ENCODE measurements around the gene ARL10. TPM values are rescaled to one million over a fixed set of nuclear protein-coding genes. Genes with fewer than 3 reads are reported as not detected.
A peak's percentile ranks its signal among the peaks of the same experiment; 100 is the strongest.

The ARL10 gene
- total RNA-seq, 1 donor from 2014 or later, result 6.0 TPM

- peaks cover 49% of the 10 kb centered on the region for H3K4me1 ChIP-seq
- intact Hi-C loops (cut with micrococcal nuclease), result no loop called here
Observed at GRCh38 chr5:176364765-176365350, 429 bp upstream of the ARL10 start.

DNA sequence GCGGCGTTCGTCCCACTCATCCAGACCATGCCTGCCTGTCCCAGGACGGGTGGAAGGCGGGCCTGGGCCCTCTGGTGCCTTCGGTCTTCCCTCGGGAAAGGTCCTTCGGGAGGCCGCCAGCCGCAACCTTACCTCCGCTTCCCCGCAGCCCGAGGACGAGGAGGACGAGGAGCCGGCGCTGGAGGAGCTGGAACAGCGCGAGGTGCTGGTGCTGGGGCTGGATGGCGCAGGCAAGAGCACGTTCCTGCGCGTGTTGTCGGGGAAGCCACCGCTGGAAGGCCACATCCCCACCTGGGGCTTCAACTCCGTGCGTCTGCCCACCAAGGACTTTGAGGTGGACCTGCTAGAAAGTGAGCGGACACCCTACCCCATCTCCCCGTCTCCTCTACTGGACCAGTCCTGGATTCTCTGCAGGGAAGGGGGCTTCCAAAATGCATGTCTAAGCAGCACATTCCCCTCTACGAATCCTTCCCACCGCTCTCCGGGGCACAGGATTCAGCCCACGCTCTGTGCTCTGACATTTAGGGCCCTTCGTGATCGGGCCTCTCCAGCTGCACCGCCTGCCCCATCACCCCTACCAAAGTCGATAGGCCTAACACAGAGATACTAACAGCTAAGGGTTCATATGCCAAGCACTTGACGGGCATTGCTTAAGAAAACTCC is 1.1 kb downstream of the ARL10 start:
- Histone ChIP-seq H3K9me3 (replicated peaks) (no peaks in the 10 kb centered on the region), H3K27me3 (ENCODE audit: low read depth) (no peaks in the 10 kb centered on the region), H3K4me3 (peak overlapping the region; percentile 90), H3K27ac (replicated peaks) (peak overlapping the region; percentile 85), H3K4me1 (peaks cover 47% of the 10 kb centered on the region), H3K36me3 (peaks cover 25% of the 10 kb centered on the region)
- no peak for DNase-seq
- intact Hi-C loops (cut with micrococcal nuclease), result no loop called here
- TF ChIP-seq CTCF (IDR thresholded peaks at IDR 0.05; ENCODE audit: borderline replicate concordance), result no peak

More at GRCh38 chr5:176364765-176365350, 429 bp upstream of the ARL10 start:
- H3K27me3 ChIP-seq (ENCODE audit: low read depth), result no peaks in the 10 kb centered on the region
- peaks cover 25% of the 10 kb centered on the region for H3K36me3 ChIP-seq
- peak overlapping the region; percentile 85 for H3K27ac ChIP-seq (replicated peaks)
- DNase-seq, result no peak
- no peak for TF ChIP-seq CTCF (IDR thresholded peaks at IDR 0.05; ENCODE audit: borderline replicate concordance)
- H3K9me3 ChIP-seq (replicated peaks), result no peaks in the 10 kb centered on the region
- H3K4me3 ChIP-seq, result peak overlapping the region; percentile 90

DNA sequence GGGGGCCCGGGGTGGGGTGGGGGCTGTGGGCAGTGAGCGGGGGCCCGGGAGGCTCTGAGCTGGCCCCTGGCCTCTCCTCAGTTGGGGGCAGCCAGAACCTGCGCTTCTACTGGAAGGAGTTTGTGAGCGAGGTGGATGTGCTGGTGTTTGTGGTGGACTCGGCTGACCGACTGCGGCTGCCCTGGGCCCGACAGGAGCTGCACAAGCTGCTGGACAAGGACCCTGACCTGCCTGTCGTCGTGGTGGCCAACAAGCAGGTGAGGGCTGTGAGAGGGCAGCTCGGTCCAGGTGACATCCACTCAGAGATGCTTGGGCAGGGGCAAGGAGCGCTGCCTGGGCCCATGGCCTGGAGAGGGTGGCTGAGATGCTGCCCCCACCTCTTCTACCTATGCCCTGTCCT is 3.4 kb downstream of the ARL10 start:
- no peak for DNase-seq
- intact Hi-C loops (cut with micrococcal nuclease), result no loop called here
- Histone ChIP-seq H3K4me1 (peaks cover 61% of the 10 kb centered on the region), H3K27ac (replicated peaks) (no peak overlapping the region), H3K9me3 (replicated peaks) (no peaks in the 10 kb centered on the region), H3K36me3 (peaks cover 28% of the 10 kb centered on the region), H3K4me3 (no peak overlapping the region), H3K27me3 (ENCODE audit: low read depth) (no peaks in the 10 kb centered on the region)
- no peak for TF ChIP-seq CTCF (IDR thresholded peaks at IDR 0.05; ENCODE audit: borderline replicate concordance)

- H3K4me1 ChIP-seq, result peaks cover 64% of the 10 kb centered on the region
- no peak for TF ChIP-seq CTCF (IDR thresholded peaks at IDR 0.05; ENCODE audit: borderline replicate concordance)
- intact Hi-C loops (cut with micrococcal nuclease), result no loop called here
- peaks cover 28% of the 10 kb centered on the region for H3K36me3 ChIP-seq
- no peaks in the 10 kb centered on the region for H3K9me3 ChIP-seq (replicated peaks)
- no peaks in the 10 kb centered on the region for H3K27me3 ChIP-seq (ENCODE audit: low read depth)
- H3K4me3 ChIP-seq, result no peak overlapping the region
- H3K27ac ChIP-seq (replicated peaks), result peak overlapping the region; percentile 72
- DNase-seq, result no peak
Observed at GRCh38 chr5:176369934-176370711, 4.8 kb downstream of the ARL10 start.

GRCh38 chr5:176371621-176372539 is 6.6 kb downstream of the ARL10 start:
- H3K4me3 ChIP-seq, result no peak overlapping the region
- peak overlapping the region; percentile 72 for H3K27ac ChIP-seq (replicated peaks)
- no peak for DNase-seq
- H3K9me3 ChIP-seq (replicated peaks), result no peaks in the 10 kb centered on the region
- peaks cover 28% of the 10 kb centered on the region for H3K36me3 ChIP-seq
- no peaks in the 10 kb centered on the region for H3K27me3 ChIP-seq (ENCODE audit: low read depth)
- TF ChIP-seq CTCF (IDR thresholded peaks at IDR 0.05; ENCODE audit: borderline replicate concordance), result no peak
- H3K4me1 ChIP-seq, result peaks cover 48% of the 10 kb centered on the region
- intact Hi-C loops (cut with micrococcal nuclease), result no loop called here
